HCT116 (cell line): ENCODE results near the gene MAP2K6.

ENCODE experiments used
- CEBPB ChIP-seq: IDR thresholded peaks from 2 replicates; pipeline ENCODE4 v1.6.1; 2012; ENCODE audit warnings: low read depth
- CTCF ChIP-seq, 3 experiments: fragments of 200-600 bp in 1 of 3; sonication (generic) in 1 of 3; IDR thresholded peaks in 2 of 3; conservative IDR thresholded peaks in 1 of 3; 2 replicates each; pipeline ENCODE4 v1.5.1; 2012 to 2017; ENCODE audit warnings: low read depth in 2 of 3, low read length in 2 of 3, antibody characterized with exemption in 1 of 3, borderline replicate concordance in 1 of 3, control low read depth in 1 of 3, mild to moderate bottlenecking in 1 of 3, mixed read lengths in 1 of 3, mixed run types in 1 of 3, moderate library complexity in 1 of 3; ENCODE audit not compliant: insufficient read depth in 1 of 3
- ELF1 ChIP-seq: IDR thresholded peaks from 2 replicates; pipeline ENCODE4 v1.6.1; 2012; ENCODE audit warnings: low read depth, borderline replicate concordance
- EZH2 ChIP-seq: fragments of 200-600 bp; sonication (generic); IDR thresholded peaks from 2 replicates; pipeline ENCODE4 v1.6.1; 2017; ENCODE audit warnings: antibody characterized with exemption, mixed run types
- JUND ChIP-seq: IDR thresholded peaks from 2 replicates; pipeline ENCODE4 v1.6.1; 2012
- MAX ChIP-seq: IDR thresholded peaks from 2 replicates; pipeline ENCODE4 v1.6.1; 2012
- POLR2A ChIP-seq: IDR thresholded peaks from 2 replicates; pipeline ENCODE4 v1.7.0; 2011; ENCODE audit warnings: borderline replicate concordance; ENCODE audit not compliant: insufficient read depth, insufficient read length; ENCODE audit errors: extremely low read depth
- POLR2AphosphoS5 ChIP-seq: IDR thresholded peaks from 2 replicates; pipeline ENCODE4 v1.6.1; 2011; ENCODE audit warnings: mild to moderate bottlenecking, low read depth, low read length, moderate library complexity
- RAD21 ChIP-seq: IDR thresholded peaks from 2 replicates; pipeline ENCODE4 v1.6.1; 2012; ENCODE audit warnings: low read depth, mild to moderate bottlenecking
- SIN3A ChIP-seq: IDR thresholded peaks from 2 replicates; pipeline ENCODE4 v1.6.1; 2012; ENCODE audit warnings: low read depth
- ZNF274 ChIP-seq: fragments of 200-500 bp; sonication (Bioruptor generic); IDR thresholded peaks from 2 replicates; pipeline ENCODE4 v1.6.1; 2014; ENCODE audit warnings: mild to moderate bottlenecking, low read depth, low read length, inconsistent platforms
- TF ChIP-seq, protein P1 (sequence below): IDR thresholded peaks from 2 replicates; pipeline ENCODE4 v1.6.1; 2011; ENCODE audit warnings: mild to moderate bottlenecking, low read length, moderate library complexity; ENCODE audit not compliant: insufficient replicate concordance; ENCODE audit errors: extremely low read depth
- TF ChIP-seq, protein P2 (sequence below): IDR thresholded peaks from 2 replicates; pipeline ENCODE4 v1.6.1; 2012; ENCODE audit warnings: low read depth

DNA sequence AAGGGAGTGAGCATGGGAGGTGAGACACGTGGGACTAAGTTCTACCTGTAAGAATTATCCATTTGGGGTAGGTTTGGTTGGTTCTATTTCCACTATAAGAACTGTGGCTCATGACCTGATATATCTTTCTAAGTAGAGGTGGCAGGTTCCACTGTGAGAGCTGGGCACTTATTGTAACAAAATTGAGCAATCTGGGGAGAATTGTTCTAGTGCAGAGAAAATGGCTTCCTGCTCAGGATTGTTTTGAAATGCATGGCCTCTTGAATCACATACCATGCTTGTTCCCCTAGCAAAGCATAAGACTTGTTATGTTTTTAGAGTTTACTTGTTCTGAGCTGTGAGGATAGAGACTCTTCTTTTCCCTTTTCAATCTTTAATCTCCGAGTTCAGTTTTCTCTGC lies 125.9 kb downstream of the MAP2K6 start:
- TF ChIP-seq CTCF (IDR thresholded peaks at IDR 0.05 in 2 of 3, conservative IDR thresholded peaks at IDR 0.05 in 1 of 3; ENCODE audit: borderline replicate concordance in 1 of 3, insufficient read depth in 1 of 3, low read depth in 2 of 3, low read length in 2 of 3) (no peak), POLR2AphosphoS5 (no peak), EZH2 (no peak), RAD21 (no peak), POLR2A (no peak), MAX (no peak), SIN3A (no peak), CEBPB (no peak), JUND (no peak), ELF1 (no peak), ZNF274 (no peak)
- TF ChIP-seq, protein P1, sequence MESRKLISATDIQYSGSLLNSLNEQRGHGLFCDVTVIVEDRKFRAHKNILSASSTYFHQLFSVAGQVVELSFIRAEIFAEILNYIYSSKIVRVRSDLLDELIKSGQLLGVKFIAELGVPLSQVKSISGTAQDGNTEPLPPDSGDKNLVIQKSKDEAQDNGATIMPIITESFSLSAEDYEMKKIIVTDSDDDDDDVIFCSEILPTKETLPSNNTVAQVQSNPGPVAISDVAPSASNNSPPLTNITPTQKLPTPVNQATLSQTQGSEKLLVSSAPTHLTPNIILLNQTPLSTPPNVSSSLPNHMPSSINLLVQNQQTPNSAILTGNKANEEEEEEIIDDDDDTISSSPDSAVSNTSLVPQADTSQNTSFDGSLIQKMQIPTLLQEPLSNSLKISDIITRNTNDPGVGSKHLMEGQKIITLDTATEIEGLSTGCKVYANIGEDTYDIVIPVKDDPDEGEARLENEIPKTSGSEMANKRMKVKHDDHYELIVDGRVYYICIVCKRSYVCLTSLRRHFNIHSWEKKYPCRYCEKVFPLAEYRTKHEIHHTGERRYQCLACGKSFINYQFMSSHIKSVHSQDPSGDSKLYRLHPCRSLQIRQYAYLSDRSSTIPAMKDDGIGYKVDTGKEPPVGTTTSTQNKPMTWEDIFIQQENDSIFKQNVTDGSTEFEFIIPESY = no peak
- TF ChIP-seq, protein P2, sequence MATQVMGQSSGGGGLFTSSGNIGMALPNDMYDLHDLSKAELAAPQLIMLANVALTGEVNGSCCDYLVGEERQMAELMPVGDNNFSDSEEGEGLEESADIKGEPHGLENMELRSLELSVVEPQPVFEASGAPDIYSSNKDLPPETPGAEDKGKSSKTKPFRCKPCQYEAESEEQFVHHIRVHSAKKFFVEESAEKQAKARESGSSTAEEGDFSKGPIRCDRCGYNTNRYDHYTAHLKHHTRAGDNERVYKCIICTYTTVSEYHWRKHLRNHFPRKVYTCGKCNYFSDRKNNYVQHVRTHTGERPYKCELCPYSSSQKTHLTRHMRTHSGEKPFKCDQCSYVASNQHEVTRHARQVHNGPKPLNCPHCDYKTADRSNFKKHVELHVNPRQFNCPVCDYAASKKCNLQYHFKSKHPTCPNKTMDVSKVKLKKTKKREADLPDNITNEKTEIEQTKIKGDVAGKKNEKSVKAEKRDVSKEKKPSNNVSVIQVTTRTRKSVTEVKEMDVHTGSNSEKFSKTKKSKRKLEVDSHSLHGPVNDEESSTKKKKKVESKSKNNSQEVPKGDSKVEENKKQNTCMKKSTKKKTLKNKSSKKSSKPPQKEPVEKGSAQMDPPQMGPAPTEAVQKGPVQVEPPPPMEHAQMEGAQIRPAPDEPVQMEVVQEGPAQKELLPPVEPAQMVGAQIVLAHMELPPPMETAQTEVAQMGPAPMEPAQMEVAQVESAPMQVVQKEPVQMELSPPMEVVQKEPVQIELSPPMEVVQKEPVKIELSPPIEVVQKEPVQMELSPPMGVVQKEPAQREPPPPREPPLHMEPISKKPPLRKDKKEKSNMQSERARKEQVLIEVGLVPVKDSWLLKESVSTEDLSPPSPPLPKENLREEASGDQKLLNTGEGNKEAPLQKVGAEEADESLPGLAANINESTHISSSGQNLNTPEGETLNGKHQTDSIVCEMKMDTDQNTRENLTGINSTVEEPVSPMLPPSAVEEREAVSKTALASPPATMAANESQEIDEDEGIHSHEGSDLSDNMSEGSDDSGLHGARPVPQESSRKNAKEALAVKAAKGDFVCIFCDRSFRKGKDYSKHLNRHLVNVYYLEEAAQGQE = no peak
